Osteoblast (primary cell): ENCODE measurements around the gene ARHGAP15. TPM values are rescaled to one million over a fixed set of nuclear protein-coding genes. Genes with fewer than 3 reads are reported as not detected.
A peak's percentile ranks its signal among the peaks of the same experiment; 100 is the strongest.

ENCODE experiments used
- DNase-seq: peaks from one replicate; pipeline ENCODE4 v3.0.0; 2011; ENCODE audit warnings: low spot score, mixed read lengths; ENCODE audit not compliant: insufficient read length; ENCODE audit errors: missing footprints
- H2AFZ ChIP-seq: 2 replicates; pipeline ENCODE4 v1.6.0; 2011; ENCODE audit warnings: mild to moderate bottlenecking, low read length
- H3K27ac ChIP-seq: 2 replicates; pipeline ENCODE4 v1.5.1; 2011; ENCODE audit warnings: mild to moderate bottlenecking, low read depth, low read length, moderate library complexity
- H3K27me3 ChIP-seq: 2 replicates; pipeline ENCODE4 v1.6.0; 2012; ENCODE audit warnings: mild to moderate bottlenecking, control low read depth, inconsistent platforms, low read length, moderate library complexity; ENCODE audit not compliant: insufficient read depth
- H3K36me3 ChIP-seq: 2 replicates; pipeline ENCODE4 v1.5.1; 2011; ENCODE audit warnings: mild to moderate bottlenecking, low read length, control low read depth, moderate library complexity; ENCODE audit not compliant: insufficient read depth
- H3K4me1 ChIP-seq: 2 replicates; pipeline ENCODE4 v1.5.1; 2011; ENCODE audit warnings: mild to moderate bottlenecking, low read length, control low read depth, moderate library complexity; ENCODE audit not compliant: insufficient read depth
- H3K4me2 ChIP-seq: 2 replicates; pipeline ENCODE4 v1.6.0; 2011; ENCODE audit warnings: mild to moderate bottlenecking, low read length; ENCODE audit not compliant: insufficient read depth
- H3K4me3 ChIP-seq: fragments of 200-600 bp; sonication (generic); 3 replicates; pipeline ENCODE4 v1.5.1; 2012; ENCODE audit warnings: mild to moderate bottlenecking, low read length, inconsistent platforms; ENCODE audit not compliant: insufficient read depth
- H3K79me2 ChIP-seq: 2 replicates; pipeline ENCODE4 v1.6.0; 2012; ENCODE audit warnings: mild to moderate bottlenecking, low read length, control low read depth, inconsistent platforms; ENCODE audit not compliant: insufficient read depth
- H3K9me3 ChIP-seq: 2 replicates; pipeline ENCODE4 v1.5.1; 2011; ENCODE audit warnings: low read depth, low read length, control low read depth
- H4K20me1 ChIP-seq: 2 replicates; pipeline ENCODE4 v1.6.0; 2012; ENCODE audit warnings: mild to moderate bottlenecking, low read length, control low read depth; ENCODE audit not compliant: insufficient read depth
- total RNA-seq: library from RNA; depleted of rRNA; stranded (reverse); fragments of >200 nt; gene quantifications from 2 replicates; pipeline ENCODE4 v1.2.3, GENCODE V29; 2012
- TF ChIP-seq, protein P1 (sequence below): IDR thresholded peaks from 2 replicates; pipeline ENCODE4 v1.5.1; 2011; ENCODE audit warnings: mild to moderate bottlenecking, low read depth, low read length, moderate library complexity; ENCODE audit errors: extremely low read depth

ARHGAP15 gene
- total RNA-seq, 1 donor: 2.2 TPM

DNA sequence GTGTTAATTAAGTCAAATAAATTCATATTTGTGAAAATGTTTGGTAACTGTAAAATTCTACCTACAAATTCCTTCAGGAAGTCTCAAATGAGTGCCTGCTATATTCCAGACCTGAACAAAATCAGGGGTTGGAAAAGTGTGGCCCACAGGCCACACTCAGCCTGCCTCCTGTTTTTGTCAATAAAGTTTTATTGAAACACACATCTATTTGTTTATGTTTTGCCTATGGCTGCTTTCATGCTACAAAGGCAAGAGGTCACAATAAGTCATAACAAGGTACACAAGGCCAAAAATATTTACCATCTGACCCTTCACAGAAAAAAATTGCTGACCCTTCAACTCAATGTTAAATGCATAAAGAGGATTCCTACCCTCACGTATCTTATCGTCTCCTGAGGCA lies 581.7 kb downstream of the ARHGAP15 start:
- Histone ChIP-seq H3K4me2 (no peak overlapping the region), H2AFZ (no peak overlapping the region), H3K4me1 (peaks cover 4% of the 10 kb centered on the region), H3K27me3 (no peaks in the 10 kb centered on the region), H3K9me3 (no peaks in the 10 kb centered on the region), H3K4me3 (no peak overlapping the region), H3K36me3 (no peaks in the 10 kb centered on the region), H4K20me1 (no peaks in the 10 kb centered on the region), H3K27ac (no peak overlapping the region), H3K79me2 (no peaks in the 10 kb centered on the region)
- DNase-seq: no peak
- TF ChIP-seq, protein P1, sequence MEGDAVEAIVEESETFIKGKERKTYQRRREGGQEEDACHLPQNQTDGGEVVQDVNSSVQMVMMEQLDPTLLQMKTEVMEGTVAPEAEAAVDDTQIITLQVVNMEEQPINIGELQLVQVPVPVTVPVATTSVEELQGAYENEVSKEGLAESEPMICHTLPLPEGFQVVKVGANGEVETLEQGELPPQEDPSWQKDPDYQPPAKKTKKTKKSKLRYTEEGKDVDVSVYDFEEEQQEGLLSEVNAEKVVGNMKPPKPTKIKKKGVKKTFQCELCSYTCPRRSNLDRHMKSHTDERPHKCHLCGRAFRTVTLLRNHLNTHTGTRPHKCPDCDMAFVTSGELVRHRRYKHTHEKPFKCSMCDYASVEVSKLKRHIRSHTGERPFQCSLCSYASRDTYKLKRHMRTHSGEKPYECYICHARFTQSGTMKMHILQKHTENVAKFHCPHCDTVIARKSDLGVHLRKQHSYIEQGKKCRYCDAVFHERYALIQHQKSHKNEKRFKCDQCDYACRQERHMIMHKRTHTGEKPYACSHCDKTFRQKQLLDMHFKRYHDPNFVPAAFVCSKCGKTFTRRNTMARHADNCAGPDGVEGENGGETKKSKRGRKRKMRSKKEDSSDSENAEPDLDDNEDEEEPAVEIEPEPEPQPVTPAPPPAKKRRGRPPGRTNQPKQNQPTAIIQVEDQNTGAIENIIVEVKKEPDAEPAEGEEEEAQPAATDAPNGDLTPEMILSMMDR: no peak

DNA sequence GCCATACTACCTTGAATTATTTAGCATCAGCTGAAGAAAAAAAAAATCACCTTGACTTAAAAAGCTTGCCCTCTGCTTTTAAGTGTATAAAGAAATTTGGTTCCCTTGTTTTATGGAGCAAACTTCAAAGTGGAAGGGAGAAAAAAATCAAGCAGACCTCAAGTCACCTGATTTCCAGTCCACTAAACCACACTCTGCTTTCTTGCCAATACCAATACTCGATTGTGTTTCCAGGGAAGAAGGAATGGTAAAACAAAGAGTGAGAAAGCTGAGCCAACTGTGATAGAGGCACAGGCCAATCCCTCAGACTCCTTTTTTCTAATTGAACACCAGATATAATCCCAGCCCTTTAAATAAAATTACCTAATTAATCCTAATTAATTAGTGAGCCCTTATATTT lies 587.3 kb downstream of the ARHGAP15 start:
- DNase-seq: no peak

DNA sequence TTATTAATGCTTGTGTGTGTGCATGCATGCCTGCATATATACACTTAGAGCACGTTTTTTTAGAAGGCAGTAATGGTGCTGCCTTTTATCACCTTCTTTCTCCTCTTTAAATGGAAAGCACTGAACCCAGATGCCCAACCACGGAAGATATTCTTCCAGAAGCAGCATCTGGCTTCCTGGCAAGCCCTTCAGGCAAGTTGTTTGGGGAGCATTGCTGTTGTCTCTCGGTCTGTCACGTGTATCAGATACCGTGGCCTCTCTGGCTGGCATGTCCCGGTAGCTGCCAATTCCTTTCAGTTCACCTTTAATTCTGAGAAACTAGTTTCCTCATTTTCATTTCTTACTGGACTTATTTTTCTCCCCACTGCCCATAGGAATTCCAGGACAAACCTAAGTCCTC lies 587.8 kb downstream of the ARHGAP15 start:
- H3K27ac ChIP-seq: no peak overlapping the region
- H3K79me2 ChIP-seq: no peaks in the 10 kb centered on the region
- H3K9me3 ChIP-seq: no peaks in the 10 kb centered on the region
- peaks cover 11% of the 10 kb centered on the region for H3K4me1 ChIP-seq
- H4K20me1 ChIP-seq: no peaks in the 10 kb centered on the region
- peak overlapping the region; percentile 81 for H3K4me2 ChIP-seq
- no peak for DNase-seq
- H3K36me3 ChIP-seq: no peaks in the 10 kb centered on the region
- TF ChIP-seq, protein P1: no peak
- peak overlapping the region; percentile 58 for H3K4me3 ChIP-seq
- H3K27me3 ChIP-seq: no peaks in the 10 kb centered on the region
- peak overlapping the region; percentile 84 for H2AFZ ChIP-seq

More for the DNA sequence above, 587.3 kb downstream of the ARHGAP15 start:
- H3K36me3 ChIP-seq: no peaks in the 10 kb centered on the region
- H3K4me3 ChIP-seq: no peak overlapping the region
- H2AFZ ChIP-seq: no peak overlapping the region
- peaks cover 11% of the 10 kb centered on the region for H3K4me1 ChIP-seq
- no peak overlapping the region for H3K27ac ChIP-seq
- H3K4me2 ChIP-seq: peak overlapping the region; percentile 81
- no peaks in the 10 kb centered on the region for H3K79me2 ChIP-seq
- no peaks in the 10 kb centered on the region for H4K20me1 ChIP-seq
- no peaks in the 10 kb centered on the region for H3K9me3 ChIP-seq
- H3K27me3 ChIP-seq: no peaks in the 10 kb centered on the region
- TF ChIP-seq, protein P1: no peak

DNA sequence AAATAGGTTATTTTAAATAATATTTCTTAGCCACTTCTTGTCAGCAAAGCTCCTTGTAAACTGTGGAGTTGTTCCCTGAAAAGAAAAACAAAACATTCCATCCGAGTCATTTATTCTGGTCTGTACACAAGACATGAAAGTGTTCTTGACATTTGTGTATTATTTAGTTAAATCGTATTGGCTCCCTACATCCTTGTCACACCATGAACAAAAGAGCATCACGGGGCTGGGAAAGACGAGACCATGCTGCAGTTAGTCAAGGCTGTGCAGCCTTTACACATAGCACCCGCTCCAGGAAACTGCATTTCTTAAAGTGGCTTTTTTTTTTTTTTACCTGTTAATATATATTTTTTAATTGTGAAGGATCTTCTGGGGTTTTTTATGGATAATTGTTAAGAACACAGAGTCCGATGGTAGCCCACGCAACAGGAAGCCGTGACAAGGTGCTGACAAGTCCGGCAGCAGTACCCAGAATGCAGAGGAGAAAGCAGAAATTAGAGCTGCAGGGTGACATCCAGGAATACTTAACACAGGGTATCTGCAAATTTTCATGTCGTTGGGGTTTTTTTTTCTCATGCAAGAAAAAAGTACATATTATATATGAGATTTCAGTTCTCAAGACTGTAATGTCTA lies 588.4 kb downstream of the ARHGAP15 start:
- Histone ChIP-seq H3K79me2 (no peaks in the 10 kb centered on the region), H2AFZ (peak overlapping the region; percentile 84), H3K4me1 (peaks cover 11% of the 10 kb centered on the region), H3K27me3 (no peaks in the 10 kb centered on the region), H3K9me3 (no peaks in the 10 kb centered on the region), H3K4me2 (peak overlapping the region; percentile 81), H3K27ac (no peak overlapping the region), H3K4me3 (peak overlapping the region; percentile 58), H3K36me3 (no peaks in the 10 kb centered on the region), H4K20me1 (no peaks in the 10 kb centered on the region)
- TF ChIP-seq, protein P1: no peak
- no peak for DNase-seq
